ENCODE data around the gene LRP6. TPM values are rescaled to one million over a fixed set of nuclear protein-coding genes. Genes with fewer than 3 reads are reported as not detected.

Gene LRP6
- total and polyA plus RNA-seq, 10 of the 15 experiments (the other 5 are each of a cell fraction or from before 2014, with no cell fraction given) = 1.5 to 14.9 (median 6.1) TPM

DNA sequence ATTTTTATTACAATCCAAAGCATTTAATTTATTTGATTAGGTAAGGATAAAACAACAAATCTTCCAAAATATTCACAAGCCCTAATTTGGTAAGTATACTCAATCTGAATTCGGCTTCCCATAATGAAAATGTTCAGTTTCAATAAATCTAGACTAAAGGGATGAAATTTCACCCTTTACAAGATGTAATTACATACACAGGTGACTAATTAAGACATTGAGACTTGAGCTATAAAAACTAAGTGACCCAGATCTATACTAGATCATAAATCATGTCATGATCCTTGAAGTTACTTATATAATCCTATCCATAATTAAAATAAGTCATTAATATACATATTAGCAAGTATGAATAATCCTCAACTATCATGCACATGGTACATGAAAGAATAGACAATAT lies 36.6 kb downstream of the LRP6 start:
- ATAC-seq (no peak), DNase-seq (ENCODE audit: low read depth, low spot score) (no peak), FAIRE-seq (no peak)
- no TSS peak for BruUV-seq (replicated peaks)
- Histone ChIP-seq H3K9me3 (replicated peaks; ENCODE audit: control insufficient read depth, insufficient read depth, low read length) (peaks cover 3% of the 10 kb centered on the region; the same call in 2 of the 3 replicates), H2AFZ (ENCODE audit: control insufficient read depth, low read depth, low read length) (no peak overlapping the region), H4K20me1 (ENCODE audit: control insufficient read depth, insufficient read depth) (no peaks in the 10 kb centered on the region), H3K4me1 (ENCODE audit: control insufficient read depth, insufficient read depth, low read length) (no peaks in the 10 kb centered on the region), H3K9ac (ENCODE audit: control insufficient read depth, insufficient read depth, low read length) (no peak overlapping the region), H3K4me3 (no peak overlapping the region), H3K36me3 (ENCODE audit: control insufficient read depth in 2 of 2, insufficient read depth in 2 of 2, low read length in 1 of 2) (no peaks in the 10 kb centered on the region), H3K79me2 (ENCODE audit: control insufficient read depth, insufficient read depth, low read length) (no peaks in the 10 kb centered on the region; the same call in 1 of the 2 replicates), H3K27me3 (replicated peaks in 1 of 2; ENCODE audit: control insufficient read depth in 2 of 2, insufficient read depth in 2 of 2, low read length in 1 of 2) (no peaks in the 10 kb centered on the region), H3K4me2 (ENCODE audit: control insufficient read depth, insufficient read depth) (no peak overlapping the region), H3K27ac (ENCODE audit: control insufficient read depth, insufficient read depth) (no peak overlapping the region)
- no peak for TF ChIP-seq ZZZ3 (IDR thresholded peaks at IDR 0.05; ENCODE audit: control insufficient read depth, insufficient read length, low read depth)
- no peak for TF ChIP-seq POU2F2 (IDR thresholded peaks at IDR 0.05; ENCODE audit: borderline replicate concordance, low read depth, low read length)
- TF ChIP-seq, protein P1, sequence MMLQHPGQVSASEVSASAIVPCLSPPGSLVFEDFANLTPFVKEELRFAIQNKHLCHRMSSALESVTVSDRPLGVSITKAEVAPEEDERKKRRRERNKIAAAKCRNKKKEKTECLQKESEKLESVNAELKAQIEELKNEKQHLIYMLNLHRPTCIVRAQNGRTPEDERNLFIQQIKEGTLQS (IDR thresholded peaks at IDR 0.05; ENCODE audit: borderline replicate concordance, extremely low read depth, low read depth, low read length) = no peak
- TF ChIP-seq GATAD2B (conservative IDR thresholded peaks at IDR 0.05; ENCODE audit: low read depth) = no peak
- TF ChIP-seq TBL1XR1 (IDR thresholded peaks at IDR 0.05; ENCODE audit: low read depth, low read length) = no peak
- in situ Hi-C loops (cut with MboI) (no loop called here), intact Hi-C loops (cut with micrococcal nuclease; ENCODE audit: unreplicated experiment) (no loop called here)
- RAD21 ChIA-PET (ENCODE audit: unreplicated experiment) = no interaction called here
- SMC1A ChIA-PET (ENCODE audit: uncharacterized antibody, unreplicated experiment) = interaction anchor here (1.4 kb wide), 1 partner anchor 8 kb away, joined by 5 read pairs; no protein-coding TSS in a partner anchor
- CTCF ChIA-PET = interaction anchor here (1.2 kb wide), 1 partner anchor 507 kb away, joined by 6 read pairs; no protein-coding TSS in a partner anchor
- POLR2A ChIA-PET = no interaction called here
- WGBS (ENCODE audit: insufficient coverage, insufficient replicate concordance, low lambda C conversion rate, missing lambda C conversion rate) = 6% methylated on average over 1 of the region's 1 CpG

- no peak overlapping the region for H3K9ac ChIP-seq (ENCODE audit: control insufficient read depth, insufficient read depth, low read length)
- H3K79me2 ChIP-seq (ENCODE audit: control insufficient read depth, insufficient read depth, low read length) = no peaks in the 10 kb centered on the region; the same call in 1 of the 2 replicates
- no peaks in the 10 kb centered on the region for H3K27me3 ChIP-seq (replicated peaks in 1 of 2; ENCODE audit: control insufficient read depth in 2 of 2, insufficient read depth in 2 of 2, low read length in 1 of 2)
- no peak overlapping the region for H3K4me3 ChIP-seq
- no peak for DNase-seq (ENCODE audit: low read depth, low spot score)
- peaks cover 2% of the 10 kb centered on the region for H3K4me1 ChIP-seq (ENCODE audit: control insufficient read depth, insufficient read depth, low read length)
- CTCF ChIA-PET = interaction anchor here (1.2 kb wide), 1 partner anchor 507 kb away, joined by 6 read pairs; no protein-coding TSS in a partner anchor
- in situ Hi-C loops (cut with MboI) = no loop called here
- RAD21 ChIA-PET (ENCODE audit: unreplicated experiment) = no interaction called here
- ATAC-seq = no peak
- POLR2A ChIA-PET = no interaction called here
- no peak overlapping the region for H2AFZ ChIP-seq (ENCODE audit: control insufficient read depth, low read depth, low read length)
- H3K9me3 ChIP-seq (replicated peaks; ENCODE audit: control insufficient read depth, insufficient read depth, low read length) = peaks cover 3% of the 10 kb centered on the region; the same call in 2 of the 3 replicates
- H3K4me2 ChIP-seq (ENCODE audit: control insufficient read depth, insufficient read depth) = no peak overlapping the region
- H3K27ac ChIP-seq (ENCODE audit: control insufficient read depth, insufficient read depth) = no peak overlapping the region
- no peak for FAIRE-seq
- 38% methylated on average over 1 of the region's 1 CpG for whole genome bisulfite sequencing (ENCODE audit: insufficient coverage, insufficient replicate concordance, low lambda C conversion rate, missing lambda C conversion rate)
- BruUV-seq (replicated peaks) = no TSS peak
- H4K20me1 ChIP-seq (ENCODE audit: control insufficient read depth, insufficient read depth) = no peaks in the 10 kb centered on the region
- intact Hi-C loops (cut with micrococcal nuclease; ENCODE audit: unreplicated experiment) = no loop called here
- no peaks in the 10 kb centered on the region for H3K36me3 ChIP-seq (ENCODE audit: control insufficient read depth in 2 of 2, insufficient read depth in 2 of 2, low read length in 1 of 2)
- SMC1A ChIA-PET (ENCODE audit: uncharacterized antibody, unreplicated experiment) = interaction anchor here (1.4 kb wide), 1 partner anchor 9 kb away, joined by 5 read pairs; no protein-coding TSS in a partner anchor
- no peak for TF ChIP-seq SUPT20H (IDR thresholded peaks at IDR 0.05; ENCODE audit: borderline replicate concordance, control insufficient read depth, low read depth, low read length)
- TF ChIP-seq KAT2A (conservative IDR thresholded peaks at IDR 0.05; ENCODE audit: control insufficient read depth, low read depth, low read length) = no peak
- TF ChIP-seq MTA3 (IDR thresholded peaks at IDR 0.05; ENCODE audit: borderline replicate concordance, low read length) = no peak
- TF ChIP-seq TCF7 (IDR thresholded peaks at IDR 0.05; ENCODE audit: borderline replicate concordance) = no peak
- no peak for TF ChIP-seq RCOR1 (conservative IDR thresholded peaks at IDR 0.05; ENCODE audit: low read depth, low read length)
- no peak for TF ChIP-seq PRDM15 (CRISPR knock-in tag; IDR thresholded peaks at IDR 0.05)
- no peak for TF ChIP-seq NRF1 (conservative IDR thresholded peaks at IDR 0.05; ENCODE audit: low read depth, low read length)
Measured at GRCh38 chr12:12229556-12230092, 37.2 kb downstream of the LRP6 start.

Data from GM12878 (cell line).